Smooth muscle cell (in vitro differentiated cells): ENCODE results near the gene RFX2. TPM values are rescaled to one million over a fixed set of nuclear protein-coding genes. Genes with fewer than 3 reads are reported as not detected.

Source experiments
- DNase-seq: peaks from one replicate; lab custom pipeline; 2025; ENCODE audit not compliant: unreplicated experiment; lab: John Stamatoyannopoulos, UW
- H2AFZ ChIP-seq: fragments of 200-600 bp; sonication (generic); 2 replicates; pipeline ENCODE4 v1.6.0; 2016; ENCODE audit warnings: antibody characterized with exemption, low read depth, mild to moderate bottlenecking
- H3F3A ChIP-seq: fragments of 200-600 bp; sonication (generic); 2 replicates; pipeline ENCODE4 v1.6.0; 2017; ENCODE audit warnings: antibody characterized with exemption, low read depth
- H3K27ac ChIP-seq: fragments of 200-600 bp; sonication (generic); 2 replicates; pipeline ENCODE4 v1.5.1; 2016; ENCODE audit warnings: low read depth, mild to moderate bottlenecking
- H3K27me3 ChIP-seq: fragments of 200-600 bp; sonication (generic); 2 replicates; pipeline ENCODE4 v1.6.1; 2016; ENCODE audit warnings: low read depth, mild to moderate bottlenecking
- H3K36me3 ChIP-seq: fragments of 200-600 bp; sonication (generic); 2 replicates; pipeline ENCODE4 v1.5.1; 2016; ENCODE audit warnings: low read depth
- H3K4me1 ChIP-seq: fragments of 200-600 bp; sonication (generic); 2 replicates; pipeline ENCODE4 v1.5.1; 2016; ENCODE audit warnings: low read depth
- H3K4me2 ChIP-seq: fragments of 200-600 bp; sonication (generic); 2 replicates; pipeline ENCODE4 v1.6.0; 2016; ENCODE audit warnings: mild to moderate bottlenecking
- H3K4me3 ChIP-seq: fragments of 200-600 bp; sonication (generic); 2 replicates; pipeline ENCODE4 v1.5.1; 2016; ENCODE audit warnings: mild to moderate bottlenecking
- H3K79me2 ChIP-seq: fragments of 200-600 bp; sonication (generic); 2 replicates; pipeline ENCODE4 v1.6.0; 2016; ENCODE audit warnings: low read depth, mild to moderate bottlenecking
- H3K9ac ChIP-seq: fragments of 200-600 bp; sonication (generic); 2 replicates; pipeline ENCODE4 v1.6.0; 2016; ENCODE audit warnings: low read depth
- H3K9me3 ChIP-seq: fragments of 200-600 bp; sonication (generic); replicated peaks from 2 replicates; pipeline ENCODE4 v1.5.1; 2016; ENCODE audit warnings: low read depth
- H4K20me1 ChIP-seq: fragments of 200-600 bp; sonication (generic); 2 replicates; pipeline ENCODE4 v1.6.0; 2016; ENCODE audit warnings: low read depth
- CTCF ChIP-seq: fragments of 200-600 bp; sonication (generic); IDR thresholded peaks from 2 replicates; pipeline ENCODE4 v1.5.1; 2017; ENCODE audit warnings: borderline replicate concordance, mild to moderate bottlenecking, antibody characterized with exemption; ENCODE audit not compliant: insufficient read depth, poor library complexity, severe bottlenecking
- WGBS: methylation state at CpG from one replicate; pipeline ENCODE4 v1.1.7; 2016; ENCODE audit warnings: low lambda C conversion rate; 5-methylcytosine and 5-hydroxymethylcytosine counted together
- polyA plus RNA-seq: library from polyadenylated mRNA; unstranded; fragments of >200 nt; fragmentation: Nextera tagmentation; extraction: Ambion mirVana; gene quantifications from 2 replicates; pipeline ENCODE4 v1.2.1, GENCODE V29; 2016
- total RNA-seq: library from RNA; depleted of rRNA; stranded (reverse); fragments of >200 nt; gene quantifications from 2 replicates; pipeline ENCODE4 v1.2.3, GENCODE V29; 2014

Gene RFX2
- total and polyA plus RNA-seq, 2 experiments from 2014 or later = 4.7 to 7.5 TPM

GRCh38 chr19:6098574-6098973 is 11.7 kb downstream of the RFX2 start:
- Histone ChIP-seq H4K20me1 (no peaks in the 10 kb centered on the region), H3K4me1 (no peaks in the 10 kb centered on the region), H3K27me3 (no peaks in the 10 kb centered on the region), H3K9me3 (no peaks in the 10 kb centered on the region), H3K27ac (no peak overlapping the region), H2AFZ (no peak overlapping the region), H3K36me3 (no peaks in the 10 kb centered on the region), H3F3A (no peaks in the 10 kb centered on the region), H3K4me3 (no peak overlapping the region), H3K4me2 (no peak overlapping the region), H3K79me2 (no peaks in the 10 kb centered on the region), H3K9ac (no peak overlapping the region)
- no peak for TF ChIP-seq CTCF
- DNase-seq = no peak
- 60% methylated on average over 5 of the region's 5 CpGs for WGBS

DNA sequence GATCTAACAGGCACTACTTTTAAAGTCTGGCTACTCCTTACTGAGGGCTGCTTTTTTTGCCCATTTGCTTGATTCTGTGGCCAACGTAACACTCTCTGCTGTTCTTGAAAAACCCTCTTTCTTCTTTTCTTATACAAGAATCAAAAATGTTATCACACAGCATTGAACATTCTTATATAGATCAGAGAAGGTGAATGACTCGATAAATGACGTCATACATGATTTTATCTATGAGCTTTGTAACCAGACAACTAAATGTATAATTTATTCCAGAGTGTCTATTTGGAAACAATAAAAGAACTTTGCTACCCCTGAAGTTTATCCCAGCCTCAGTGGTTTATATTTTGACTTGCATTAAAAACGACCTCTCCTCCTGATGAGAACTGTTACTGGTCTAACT is 12.4 kb downstream of the RFX2 start:
- no peaks in the 10 kb centered on the region for H3K9me3 ChIP-seq
- WGBS = 88% methylated on average over 4 of the region's 4 CpGs
- no peak overlapping the region for H3K4me3 ChIP-seq
- H3K27ac ChIP-seq = no peak overlapping the region
- H3K79me2 ChIP-seq = no peaks in the 10 kb centered on the region
- no peak for TF ChIP-seq CTCF
- no peak for DNase-seq
- no peaks in the 10 kb centered on the region for H3K36me3 ChIP-seq
- no peaks in the 10 kb centered on the region for H4K20me1 ChIP-seq
- no peaks in the 10 kb centered on the region for H3K27me3 ChIP-seq
- H3K4me1 ChIP-seq = no peaks in the 10 kb centered on the region
- no peak overlapping the region for H3K9ac ChIP-seq
- no peak overlapping the region for H2AFZ ChIP-seq
- H3F3A ChIP-seq = no peaks in the 10 kb centered on the region
- H3K4me2 ChIP-seq = no peak overlapping the region

DNA sequence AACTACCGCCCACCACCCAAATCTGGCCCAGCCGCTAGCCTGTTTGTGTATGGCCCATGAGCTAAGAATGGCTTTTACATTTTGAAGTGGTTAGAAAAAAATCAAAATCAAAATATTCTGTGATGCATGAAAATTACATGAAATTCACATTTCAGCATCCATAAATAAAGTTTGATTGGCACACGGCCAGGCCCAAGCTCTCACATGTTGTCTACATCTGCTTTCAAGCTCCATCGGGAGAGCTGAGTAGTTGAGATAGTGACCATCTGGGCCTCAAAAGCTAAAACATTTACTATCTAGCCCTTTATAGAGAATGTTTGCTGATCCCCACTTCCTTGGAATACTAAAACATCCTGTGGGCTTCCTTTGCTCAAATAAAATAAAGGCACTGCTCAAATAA is 14.5 kb downstream of the RFX2 start:
- DNase-seq = no peak
- Histone ChIP-seq H3K27ac (no peak overlapping the region), H4K20me1 (no peaks in the 10 kb centered on the region), H3K36me3 (no peaks in the 10 kb centered on the region), H2AFZ (no peak overlapping the region), H3F3A (no peaks in the 10 kb centered on the region), H3K4me3 (no peak overlapping the region), H3K4me2 (no peak overlapping the region), H3K9ac (no peak overlapping the region), H3K27me3 (no peaks in the 10 kb centered on the region), H3K4me1 (peaks cover 10% of the 10 kb centered on the region), H3K79me2 (no peaks in the 10 kb centered on the region), H3K9me3 (no peaks in the 10 kb centered on the region)
- TF ChIP-seq CTCF = no peak
- WGBS = 79% methylated on average over 4 of the region's 4 CpGs
